IMR-90 (cell line): ENCODE data around the gene CWF19L2. TPM values are rescaled to one million over a fixed set of nuclear protein-coding genes. Genes with fewer than 3 reads are reported as not detected.

Source experiments
- ATAC-seq: fragments of 200-7000 bp; cut with Tn5 transposase; 2 replicates; pipeline ENCODE4 v1.9.1; 2020; ENCODE audit warnings: low read depth, mild to moderate bottlenecking, moderate library complexity
- BruUV-seq: library from RNA; stranded (reverse); fragments of 400-500 nt; replicated peaks from 2 replicates; lab custom pipeline; 2021; lab: Mats Ljungman, UMichigan
- CTCF ChIA-PET: fragments of 300-600 bp; formaldehyde crosslinking; extraction: SDS; loops from one replicate; lab custom pipeline; 2021; ENCODE audit warnings: antibody characterized with exemption; lab: Yijun Ruan, JAX
- POLR2A ChIA-PET: fragments of 300-600 bp; sonication (Branson Sonifier 250); formaldehyde crosslinking; loops from one replicate; lab custom pipeline; 2022; ENCODE audit warnings: antibody characterized with exemption; ENCODE audit not compliant: unreplicated experiment; lab: Charles Lee
- DNase-seq: peaks from one replicate; pipeline ENCODE4 v3.0.0; 2013
- H2AFZ ChIP-seq: replicated peaks from 2 replicates; pipeline ENCODE3; 2013; ENCODE audit warnings: low read length, mild to moderate bottlenecking; ENCODE audit not compliant: poor library complexity
- H2AK5ac ChIP-seq: 2 replicates; pipeline ENCODE4 v1.6.1; 2013; ENCODE audit warnings: low read depth, low read length, inconsistent platforms
- H2AK9ac ChIP-seq: replicated peaks from 2 replicates; pipeline ENCODE3; 2013; ENCODE audit warnings: mild to moderate bottlenecking, low read depth, low read length, moderate library complexity; ENCODE audit not compliant: poor library complexity
- H2BK120ac ChIP-seq: 2 replicates; pipeline ENCODE4 v1.6.1; 2013; ENCODE audit warnings: low read depth, low read length, inconsistent platforms
- H2BK15ac ChIP-seq: 3 replicates; pipeline ENCODE4 v1.6.1; 2013; ENCODE audit warnings: low read depth, low read length, inconsistent platforms
- H2BK20ac ChIP-seq: 2 replicates; pipeline ENCODE4 v1.6.1; 2013; ENCODE audit warnings: low read depth, mild to moderate bottlenecking, inconsistent platforms, low read length, moderate library complexity
- H2BK5ac ChIP-seq: 2 replicates; pipeline ENCODE4 v1.6.1; 2013; ENCODE audit warnings: mild to moderate bottlenecking, low read depth, low read length, inconsistent platforms; ENCODE audit not compliant: poor library complexity, severe bottlenecking
- H3K14ac ChIP-seq: replicated peaks from 2 replicates; pipeline ENCODE4 v1.6.1; 2013; ENCODE audit warnings: low read depth, low read length, inconsistent platforms
- H3K18ac ChIP-seq: 2 replicates; pipeline ENCODE4 v1.6.1; 2013; ENCODE audit warnings: low read depth, low read length, control low read depth
- H3K23ac ChIP-seq: 2 replicates; pipeline ENCODE4 v1.6.1; 2013; ENCODE audit warnings: low read depth, low read length, inconsistent platforms
- H3K27ac ChIP-seq: 2 replicates; pipeline ENCODE4 v1.5.1; 2013; ENCODE audit warnings: mild to moderate bottlenecking, control low read depth, low read length; ENCODE audit not compliant: insufficient read depth
- H3K27me3 ChIP-seq: 2 replicates; pipeline ENCODE4 v1.6.1; 2013; ENCODE audit warnings: low read length; ENCODE audit not compliant: control insufficient read depth, insufficient read depth
- H3K36me3 ChIP-seq: 2 replicates; pipeline ENCODE4 v1.6.1; 2013; ENCODE audit warnings: low read length, mixed read lengths; ENCODE audit not compliant: control insufficient read depth, insufficient read depth
- H3K4ac ChIP-seq: 2 replicates; pipeline ENCODE4 v1.6.1; 2013; ENCODE audit warnings: low read depth, low read length, inconsistent platforms
- H3K4me1 ChIP-seq: 2 replicates; pipeline ENCODE4 v1.6.1; 2013; ENCODE audit warnings: low read length, mixed read lengths; ENCODE audit not compliant: control insufficient read depth, insufficient read depth
- H3K4me2 ChIP-seq: 2 replicates; pipeline ENCODE4 v1.6.1; 2013; ENCODE audit warnings: low read depth, mild to moderate bottlenecking, control low read depth, low read length, moderate library complexity
- H3K4me3 ChIP-seq: 2 replicates; pipeline ENCODE4 v1.5.1; 2013; ENCODE audit warnings: low read depth, mild to moderate bottlenecking, control low read depth, low read length, moderate library complexity; ENCODE audit not compliant: insufficient read depth
- H3K56ac ChIP-seq: 2 replicates; pipeline ENCODE4 v1.6.1; 2013; ENCODE audit warnings: low read length, inconsistent platforms; ENCODE audit not compliant: insufficient read depth; ENCODE audit errors: extremely low read depth
- H3K79me1 ChIP-seq, 2 experiments: 2 replicates each; pipeline ENCODE4 v1.6.1; 2013; ENCODE audit warnings: low read length in 2 of 2, inconsistent platforms in 1 of 2, low read depth in 1 of 2
- H3K9ac ChIP-seq: 2 replicates; pipeline ENCODE4 v1.6.1; 2013; ENCODE audit warnings: low read depth, low read length, control low read depth
- H3K9me1 ChIP-seq: 2 replicates; pipeline ENCODE4 v1.6.1; 2013; ENCODE audit warnings: low read length, inconsistent platforms; ENCODE audit not compliant: insufficient read depth
- H3K9me3 ChIP-seq: 2 replicates; pipeline ENCODE4 v1.6.1; 2013; ENCODE audit warnings: low read length; ENCODE audit not compliant: control insufficient read depth, insufficient read depth
- H4K20me1 ChIP-seq: 2 replicates; pipeline ENCODE4 v1.6.1; 2013; ENCODE audit warnings: low read length, inconsistent platforms; ENCODE audit not compliant: insufficient read depth
- H4K5ac ChIP-seq: 2 replicates; pipeline ENCODE4 v1.6.1; 2013; ENCODE audit warnings: mild to moderate bottlenecking, low read depth, low read length, control low read depth
- H4K8ac ChIP-seq, 2 experiments: 2 replicates each; pipeline ENCODE4 v1.6.1; 2013; ENCODE audit warnings: low read depth in 2 of 2, low read length in 2 of 2, control low read depth in 1 of 2, inconsistent platforms in 1 of 2
- H4K91ac ChIP-seq: 2 replicates; pipeline ENCODE4 v1.6.1; 2013; ENCODE audit warnings: low read depth, low read length, inconsistent platforms; ENCODE audit not compliant: insufficient read depth
- BHLHE40 ChIP-seq: fragments of 150-350 bp; IDR thresholded peaks from 2 replicates; pipeline ENCODE4 v1.6.1; 2016; ENCODE audit warnings: mild to moderate bottlenecking, low read depth, low read length
- CEBPB ChIP-seq: IDR thresholded peaks from 2 replicates; pipeline ENCODE4 v1.6.1; 2012; ENCODE audit warnings: low read depth, low read length, improper control_type of control experiment
- CHD1 ChIP-seq: IDR thresholded peaks from 2 replicates; pipeline ENCODE4 v1.6.1; 2012; ENCODE audit warnings: low read depth, low read length, improper control_type of control experiment
- WGBS, 2 experiments: methylation state at CpG; one replicate each; pipeline versions ENCODE4 v1.1.5 to v1.1.7; 2013; ENCODE audit warnings: missing lambda C conversion rate in 2 of 2; ENCODE audit not compliant: insufficient read length in 1 of 2; ENCODE audit errors: extremely low coverage in 2 of 2; 5-methylcytosine and 5-hydroxymethylcytosine counted together
- dilution Hi-C: fragments of 300-500 bp; cut with HindIII; formaldehyde crosslinking; loops from one replicate; pipeline ENCODE4 v1.14.3; 2018; ENCODE audit warnings: low sequenced_read_pairs; ENCODE audit not compliant: unreplicated experiment
- in situ Hi-C: fragments of 300-500 bp; cut with MboI; formaldehyde crosslinking; loops from 3 replicates; pipeline ENCODE4 v1.14.3; 2019; ENCODE audit warnings: low sequenced_read_pairs, inconsistent platforms, mixed read lengths
- intact Hi-C: fragments of 100-400 bp; cut with micrococcal nuclease; formaldehyde crosslinking; loops from 2 replicates; pipeline ENCODE4 v1.10.0; 2022
- polyA plus RNA-seq, 3 experiments: library from polyadenylated mRNA; depleted of rRNA; stranded (reverse); fragments of >200 nt; gene quantifications; 2 replicates each; pipeline ENCODE4 v1.2.3, GENCODE V29; 2012; ENCODE audit warnings: low replicate concordance in 1 of 3
- total RNA-seq: library from RNA; depleted of rRNA; stranded (reverse); fragments of >200 nt; gene quantifications from 2 replicates; pipeline ENCODE4 v1.2.3, GENCODE V29; 2012

Gene CWF19L2
- total and polyA plus RNA-seq, 2 of the 4 experiments (the other 2 are of a cell fraction), result 1.7 to 3.8 TPM

DNA sequence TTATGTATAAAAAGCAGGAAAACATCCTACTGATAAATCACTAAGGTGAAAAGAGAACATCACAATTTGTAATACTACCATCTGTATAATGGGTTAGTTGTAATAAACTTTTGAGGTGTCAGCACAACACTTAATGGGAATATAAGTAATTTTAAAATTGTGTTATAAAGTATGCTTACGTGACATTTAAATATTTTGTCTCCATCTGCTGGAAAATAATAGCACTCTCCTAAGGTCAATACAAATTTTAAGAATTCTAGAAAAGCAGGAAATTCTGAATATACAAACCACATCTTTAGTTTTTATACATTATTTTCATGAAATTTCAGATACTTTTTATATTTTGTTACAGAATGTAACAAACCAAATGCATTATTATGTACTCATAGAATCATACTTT is 19.5 kb downstream of the CWF19L2 start:
- Histone ChIP-seq H4K8ac (no peak overlapping the region), H3K27me3 (no peaks in the 10 kb centered on the region), H3K4me2 (no peak overlapping the region), H4K91ac (no peak overlapping the region), H3K4ac (no peak overlapping the region), H3K4me1 (no peaks in the 10 kb centered on the region), H3K79me1 (no peaks in the 10 kb centered on the region), H4K20me1 (no peaks in the 10 kb centered on the region), H3K27ac (no peak overlapping the region), H2AK5ac (no peak overlapping the region), H2AFZ (no peak overlapping the region), H2BK20ac (no peak overlapping the region), H3K9me1 (no peaks in the 10 kb centered on the region), H2BK120ac (no peak overlapping the region), H2AK9ac (no peak overlapping the region), H3K56ac (no peak overlapping the region), H4K5ac (no peak overlapping the region), H3K23ac (no peak overlapping the region), H3K36me3 (peaks cover 6% of the 10 kb centered on the region), H3K9ac (no peak overlapping the region), H3K9me3 (no peaks in the 10 kb centered on the region), H3K18ac (no peak overlapping the region), H3K4me3 (no peak overlapping the region), H3K14ac (no peak overlapping the region), H2BK15ac (no peak overlapping the region), H2BK5ac (no peak overlapping the region)
- intact Hi-C loops (no loop called here), dilution Hi-C loops (no loop called here), in situ Hi-C loops (no loop called here)
- no CpG with 5 or more reads among the region's 1 CpG for WGBS, 2 experiments
- POLR2A ChIA-PET, result no interaction called here
- BruUV-seq, result no TSS peak
- ATAC-seq, result no peak
- CTCF ChIA-PET, result no interaction called here
- TF ChIP-seq CHD1, result no peak
- no peak for TF ChIP-seq BHLHE40
- no peak for TF ChIP-seq CEBPB
- no peak for DNase-seq
